Neural cell (in vitro differentiated cells): ENCODE data around the gene C1orf167. TPM values are rescaled to one million over a fixed set of nuclear protein-coding genes. Genes with fewer than 3 reads are reported as not detected.

Source experiments
- H2AFZ ChIP-seq: fragments of 200-600, 300-800 bp; sonication (generic), shearing (Covaris generic); 2 replicates; pipeline ENCODE4 v1.6.0; 2014; ENCODE audit warnings: low read depth, mild to moderate bottlenecking, antibody characterized with exemption, low read length, moderate library complexity
- H3F3A ChIP-seq: fragments of 200-600 bp; shearing (Covaris generic); 2 replicates; pipeline ENCODE4 v1.6.1; 2016; ENCODE audit warnings: mild to moderate bottlenecking, moderate library complexity, mixed read lengths, antibody characterized with exemption, low read length; ENCODE audit not compliant: insufficient read depth, poor library complexity, severe bottlenecking
- H3K27ac ChIP-seq: fragments of 200-600, 300-800 bp; sonication (generic), shearing (Covaris generic); 2 replicates; pipeline ENCODE4 v1.5.1; 2014; ENCODE audit warnings: mild to moderate bottlenecking, low read length, moderate library complexity
- H3K27me3 ChIP-seq: fragments of 300-800, 200-600 bp; sonication (generic), shearing (Covaris generic); 2 replicates; pipeline ENCODE4 v1.6.0; 2014; ENCODE audit warnings: mild to moderate bottlenecking, low read depth, low read length, moderate library complexity; ENCODE audit not compliant: insufficient read depth
- H3K36me3 ChIP-seq: fragments of 300-800, 200-600 bp; sonication (generic), shearing (Covaris generic); 2 replicates; pipeline ENCODE4 v1.5.1; 2014; ENCODE audit warnings: mild to moderate bottlenecking, antibody characterized with exemption, low read length, moderate library complexity; ENCODE audit not compliant: insufficient read depth
- H3K4me2 ChIP-seq: fragments of 300-800, 200-600 bp; sonication (generic), shearing (Covaris generic); 2 replicates; pipeline ENCODE4 v1.6.0; 2014; ENCODE audit warnings: mild to moderate bottlenecking, low read length
- H3K4me3 ChIP-seq: fragments of 300-800, 200-600 bp; sonication (generic), shearing (Covaris generic); 2 replicates; pipeline ENCODE4 v1.5.1; 2014; ENCODE audit warnings: mild to moderate bottlenecking, low read length, moderate library complexity
- H3K79me2 ChIP-seq: fragments of 200-600 bp; shearing (Covaris generic); replicated peaks from 2 replicates; pipeline ENCODE4 v1.6.0; 2014; ENCODE audit warnings: mild to moderate bottlenecking, low read length, moderate library complexity; ENCODE audit not compliant: insufficient read depth
- H3K9ac ChIP-seq: fragments of 300-800, 200-600 bp; sonication (generic), shearing (Covaris generic); 2 replicates; pipeline ENCODE4 v1.6.1; 2016; ENCODE audit warnings: mild to moderate bottlenecking, low read length, mixed read lengths
- H3K9me2 ChIP-seq: fragments of 200-600 bp; shearing (Covaris generic); 2 replicates; pipeline ENCODE4 v1.6.1; 2016; ENCODE audit warnings: mild to moderate bottlenecking, low read length, mixed read lengths; ENCODE audit not compliant: insufficient read depth
- H3K9me3 ChIP-seq: fragments of 200-600, 300-800 bp; sonication (generic), shearing (Covaris generic); 2 replicates; pipeline ENCODE4 v1.6.1; 2016; ENCODE audit warnings: mild to moderate bottlenecking, mixed run types, low read length, moderate library complexity, mixed read lengths
- H4K20me1 ChIP-seq: fragments of 200-600 bp; shearing (Covaris generic); 2 replicates; pipeline ENCODE4 v1.6.1; 2016; ENCODE audit warnings: mild to moderate bottlenecking, mixed run types; ENCODE audit not compliant: insufficient read depth
- CTCF ChIP-seq: fragments of 450-650 bp; IDR thresholded peaks from 2 replicates; pipeline ENCODE4 v1.5.1; 2014; ENCODE audit warnings: antibody characterized with exemption, mild to moderate bottlenecking, moderate library complexity; ENCODE audit not compliant: poor library complexity, severe bottlenecking
- EP300 ChIP-seq: fragments of 450-650 bp; conservative IDR thresholded peaks from 2 replicates; pipeline ENCODE4 v1.6.1; 2014; ENCODE audit warnings: antibody characterized with exemption, mild to moderate bottlenecking, moderate library complexity; ENCODE audit not compliant: poor library complexity, severe bottlenecking
- EZH2 ChIP-seq: fragments of 200-600, 300-800 bp; shearing (Covaris generic), sonication (generic); IDR thresholded peaks from 2 replicates; pipeline ENCODE4 v1.6.1; 2014; ENCODE audit warnings: antibody characterized with exemption, low read length, borderline replicate concordance, mild to moderate bottlenecking; ENCODE audit not compliant: insufficient read depth, poor library complexity, severe bottlenecking
- MXI1 ChIP-seq: fragments of 450-650 bp; conservative IDR thresholded peaks from 2 replicates; pipeline ENCODE4 v1.6.1; 2014; ENCODE audit warnings: antibody characterized with exemption, mild to moderate bottlenecking; ENCODE audit not compliant: poor library complexity, severe bottlenecking
- POLR2AphosphoS5 ChIP-seq: IDR thresholded peaks from 2 replicates; pipeline ENCODE4 v1.6.1; 2012
- RAD21 ChIP-seq: fragments of 450-650 bp; conservative IDR thresholded peaks from 2 replicates; pipeline ENCODE4 v1.6.1; 2014; ENCODE audit warnings: antibody characterized with exemption, mild to moderate bottlenecking, moderate library complexity
- REST ChIP-seq: IDR thresholded peaks from 2 replicates; pipeline ENCODE4 v1.6.1; 2012; ENCODE audit warnings: borderline replicate concordance
- SMC3 ChIP-seq: fragments of 450-650 bp; conservative IDR thresholded peaks from 2 replicates; pipeline ENCODE4 v1.6.1; 2014; ENCODE audit warnings: antibody characterized with exemption, mild to moderate bottlenecking, moderate library complexity; ENCODE audit not compliant: poor library complexity
- TAF1 ChIP-seq: IDR thresholded peaks from 2 replicates; pipeline ENCODE4 v1.6.1; 2012; ENCODE audit warnings: low read depth
- polyA plus RNA-seq: library from polyadenylated mRNA; depleted of rRNA; stranded (reverse); fragments of >200 nt; gene quantifications from 2 replicates; pipeline ENCODE4 v1.2.3, GENCODE V29; 2014

The C1orf167 gene
- polyA plus RNA-seq, 1 donor from 2014 or later: not detected

DNA sequence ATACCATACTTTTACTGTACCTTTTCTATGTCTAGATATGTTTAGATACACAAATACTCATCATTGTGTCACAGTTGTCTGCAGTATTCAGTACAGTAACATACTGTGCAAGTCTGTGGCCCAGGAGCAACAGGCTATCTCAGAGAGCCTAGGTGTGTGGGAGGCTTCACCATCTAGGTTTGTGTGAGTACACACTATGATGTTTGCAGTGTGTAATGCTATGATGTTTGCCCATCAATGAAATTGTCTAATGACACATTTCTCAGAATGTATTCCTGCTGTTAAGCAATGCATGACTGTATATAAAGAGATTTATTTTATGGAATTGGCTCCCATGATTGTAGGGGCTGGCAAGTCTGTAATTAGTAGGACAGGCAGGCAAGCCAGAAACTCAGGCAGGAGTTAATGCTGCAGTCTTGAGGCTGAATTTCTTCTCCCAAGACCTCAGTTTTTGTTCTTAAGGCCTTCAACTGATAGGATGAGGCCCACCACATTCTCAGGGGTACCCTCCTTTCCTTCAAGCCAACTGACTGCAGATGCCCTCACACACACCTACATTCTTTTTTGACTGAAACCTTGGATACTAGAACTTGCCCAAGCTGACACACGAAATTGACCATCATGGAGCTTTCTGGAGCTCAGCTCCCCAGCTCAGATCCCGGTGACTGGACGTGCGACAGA is 33.7 kb upstream of the C1orf167 start:
- H3K36me3 ChIP-seq: no peaks in the 10 kb centered on the region
- H4K20me1 ChIP-seq: no peaks in the 10 kb centered on the region
- no peak overlapping the region for H3K27ac ChIP-seq
- no peak overlapping the region for H3K4me2 ChIP-seq
- no peaks in the 10 kb centered on the region for H3K9me2 ChIP-seq
- no peaks in the 10 kb centered on the region for H3K27me3 ChIP-seq
- TF ChIP-seq SMC3 (no peak), MXI1 (no peak), EP300 (no peak), EZH2 (no peak), REST (no peak), POLR2AphosphoS5 (no peak), TAF1 (no peak), CTCF (no peak), RAD21 (no peak)
- no peaks in the 10 kb centered on the region for H3K9me3 ChIP-seq
- H3F3A ChIP-seq: no peaks in the 10 kb centered on the region
- H3K9ac ChIP-seq: no peak overlapping the region
- no peak overlapping the region for H3K4me3 ChIP-seq
- H2AFZ ChIP-seq: no peak overlapping the region
- H3K79me2 ChIP-seq: no peaks in the 10 kb centered on the region

DNA sequence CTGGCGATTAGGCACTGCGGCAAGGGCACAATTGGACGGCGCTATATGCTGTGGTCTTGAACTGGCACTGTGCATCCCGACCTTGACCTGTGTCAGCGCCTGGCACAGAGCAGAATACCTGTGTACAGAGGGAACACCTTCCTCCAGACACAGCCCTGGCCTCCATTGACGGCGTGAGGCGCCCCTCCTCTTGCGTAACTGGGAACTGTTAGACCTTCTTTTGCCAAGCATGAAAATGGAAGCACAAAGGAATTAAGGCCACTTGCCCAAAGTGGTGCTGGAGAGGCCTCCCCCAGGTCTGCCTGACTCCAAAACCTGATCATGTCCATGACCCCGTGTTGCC is 32.9 kb upstream of the C1orf167 start:
- Histone ChIP-seq H3K27ac (no peak overlapping the region), H3K9me2 (no peaks in the 10 kb centered on the region), H2AFZ (no peak overlapping the region), H3K4me2 (no peak overlapping the region), H3K9ac (no peak overlapping the region), H4K20me1 (no peaks in the 10 kb centered on the region), H3K9me3 (no peaks in the 10 kb centered on the region), H3K79me2 (no peaks in the 10 kb centered on the region), H3K4me3 (no peak overlapping the region), H3K27me3 (no peaks in the 10 kb centered on the region), H3F3A (no peaks in the 10 kb centered on the region), H3K36me3 (no peaks in the 10 kb centered on the region)
- TF ChIP-seq POLR2AphosphoS5 (no peak), EP300 (no peak), SMC3 (no peak), RAD21 (no peak), REST (no peak), MXI1 (no peak), EZH2 (no peak)
